ENCODE measurements around the gene ARHGAP26.

ARHGAP26 gene

DNA sequence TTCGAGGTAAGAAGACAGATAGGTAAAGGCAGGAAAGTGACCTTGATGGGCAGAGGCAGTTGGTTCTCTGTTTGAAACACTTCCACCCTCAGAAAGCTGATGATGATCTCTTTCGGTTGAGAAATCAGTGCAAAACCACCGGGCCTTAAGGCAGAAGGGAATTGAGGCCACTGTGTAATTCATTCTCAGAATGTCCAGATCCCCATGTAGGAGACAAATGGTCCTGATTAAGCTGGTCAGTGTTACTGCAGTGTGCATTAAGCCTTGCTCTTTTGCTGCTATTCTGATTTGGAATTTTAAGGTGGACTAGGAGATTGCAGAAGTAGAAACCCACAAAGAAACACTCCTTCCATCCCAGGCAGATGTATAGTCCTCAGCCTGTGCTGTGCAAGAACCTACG is 255.2 kb downstream of the ARHGAP26 start:
- DNase-seq, result no peak

DNA sequence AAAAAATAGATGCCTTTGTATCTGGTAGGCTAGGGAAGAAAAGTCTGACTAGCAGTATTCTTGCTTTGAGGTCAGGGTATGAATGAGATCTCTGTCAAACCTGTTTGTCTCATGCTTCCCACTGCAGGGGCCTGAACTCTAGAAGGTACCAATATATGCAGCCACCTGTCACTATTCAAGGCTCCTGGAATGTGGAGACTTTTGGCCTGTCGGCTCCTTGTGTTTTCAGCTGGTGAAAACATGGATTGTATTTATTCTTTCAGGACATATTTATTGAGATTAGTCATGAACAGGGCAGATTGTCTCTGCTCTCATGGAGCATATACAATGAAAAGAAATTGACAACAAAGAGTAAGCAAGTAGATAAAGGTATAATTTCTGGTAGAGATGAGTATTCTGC is 255.8 kb downstream of the ARHGAP26 start:
- no peak for DNase-seq

GRCh38 chr5:143026380-143026779 is 256.2 kb downstream of the ARHGAP26 start:
- no peak for DNase-seq

DNA sequence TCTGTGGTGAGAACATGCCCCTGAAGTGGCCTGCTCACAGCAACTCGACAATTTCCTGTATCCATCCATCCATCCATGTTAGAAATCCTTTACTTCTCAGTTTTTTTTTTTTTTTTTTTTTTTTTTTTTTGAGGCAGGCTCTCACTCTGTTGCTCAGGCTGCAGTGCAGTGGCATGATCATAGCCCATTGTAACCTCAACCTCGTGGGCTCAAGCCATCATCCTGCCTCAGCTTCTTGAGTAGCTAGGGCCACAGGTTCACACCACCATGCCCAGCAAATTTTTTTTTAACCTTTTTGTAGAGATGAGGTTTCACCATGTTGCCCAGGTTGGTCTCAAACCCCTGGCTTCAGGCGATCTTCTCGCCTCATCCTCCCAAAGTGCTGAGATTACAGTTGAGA is 259.1 kb downstream of the ARHGAP26 start:
- no peak for DNase-seq

- DNase-seq, result no peak
These were observed 260.2 kb downstream of the ARHGAP26 start for GRCh38 chr5:143030349-143030748.

GRCh38 chr5:143031781-143032580 is 261.8 kb downstream of the ARHGAP26 start:
- DNase-seq, result no peak

GRCh38 chr5:143032581-143032836 is 262.3 kb downstream of the ARHGAP26 start:
- DNase-seq, result no peak

DNA sequence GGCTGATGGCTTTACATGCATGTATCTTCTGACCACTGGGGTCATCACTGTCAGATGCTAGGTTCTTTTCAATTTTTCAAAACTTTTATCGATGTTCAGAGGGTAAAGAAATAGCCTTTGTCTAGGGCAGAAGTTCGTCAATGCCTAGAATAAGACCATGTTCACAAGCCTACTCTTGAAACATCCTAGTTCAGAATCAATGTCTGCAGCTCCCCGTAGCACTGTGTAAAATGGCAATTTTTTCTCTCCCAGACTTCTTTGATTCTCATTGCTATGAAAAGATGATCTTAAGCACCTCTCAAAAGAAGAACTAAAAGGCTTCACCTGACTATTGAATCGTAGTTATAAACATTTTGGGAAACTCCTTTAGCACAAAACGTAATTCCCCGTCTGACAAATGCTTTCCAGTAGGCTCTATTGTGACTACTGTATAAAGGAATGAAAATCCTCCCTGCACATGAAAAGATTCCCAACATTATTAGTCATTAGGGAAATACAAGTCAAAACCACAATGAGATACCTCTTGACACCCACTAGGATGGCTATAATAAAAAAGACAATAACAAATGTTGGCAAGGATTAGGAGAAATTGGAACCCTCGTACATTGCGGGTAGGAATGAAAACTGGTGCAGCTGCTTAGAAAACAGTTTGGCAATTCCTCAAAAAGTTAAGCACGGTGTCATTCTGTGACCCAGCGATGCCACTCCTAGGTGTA is 263.5 kb downstream of the ARHGAP26 start:
- DNase-seq, result no peak

DNA sequence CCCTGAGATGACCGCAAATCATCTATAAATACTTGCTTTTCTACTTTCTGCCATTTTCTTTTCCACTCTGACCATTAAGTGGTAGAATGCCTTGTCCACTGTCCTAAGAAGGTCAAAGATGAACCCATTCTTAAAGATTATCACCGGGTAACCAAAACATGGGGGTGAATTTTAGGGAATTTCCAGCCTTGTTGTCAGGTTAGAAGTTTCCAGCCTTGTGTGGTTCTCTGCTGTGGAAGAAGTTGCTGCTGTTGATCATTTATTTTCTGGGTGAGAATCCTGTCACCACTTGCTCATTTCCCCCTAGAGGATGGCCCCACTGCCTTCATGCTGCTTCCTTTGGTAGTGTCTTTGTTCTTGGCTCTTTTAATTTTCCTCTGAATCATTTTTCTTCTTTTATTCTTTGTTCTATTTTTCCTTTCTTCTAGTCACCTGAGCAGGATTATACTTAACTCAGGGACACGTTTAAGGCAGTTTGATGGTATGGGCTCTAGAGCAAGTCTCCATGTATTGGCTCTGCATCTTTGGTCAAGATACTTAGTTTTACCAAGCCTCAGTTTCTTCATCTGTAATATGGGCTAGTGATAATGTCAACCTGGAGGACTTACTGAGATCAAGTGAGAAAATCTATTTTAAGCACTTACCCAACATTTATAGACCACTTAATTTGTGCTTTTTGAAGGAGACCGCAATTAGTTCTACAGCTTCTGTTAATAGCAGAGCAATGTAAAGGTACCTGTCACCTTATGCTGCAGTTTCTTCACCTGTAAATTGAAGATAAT is 266.2 kb downstream of the ARHGAP26 start:
- DNase-seq, result no peak

DNA sequence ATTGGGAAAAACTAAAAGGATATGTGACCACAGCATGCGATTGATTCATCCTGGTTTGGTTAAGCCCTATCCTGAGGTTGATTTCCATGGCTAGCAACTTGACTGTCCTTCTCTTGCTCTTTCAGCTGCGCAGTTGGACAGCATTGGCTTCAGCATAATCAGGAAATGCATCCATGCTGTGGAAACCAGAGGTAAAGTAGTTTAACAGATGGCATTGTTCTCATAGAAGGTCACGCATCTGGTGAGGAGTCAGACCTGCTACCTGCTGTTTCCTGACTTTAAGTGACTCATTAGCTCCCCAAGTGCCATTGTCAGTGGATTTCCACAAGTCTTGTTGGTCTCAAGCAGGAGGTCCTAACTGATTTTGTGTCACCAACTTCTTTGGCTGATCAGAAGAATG is 266.9 kb downstream of the ARHGAP26 start:
- DNase-seq, result no peak

DNA sequence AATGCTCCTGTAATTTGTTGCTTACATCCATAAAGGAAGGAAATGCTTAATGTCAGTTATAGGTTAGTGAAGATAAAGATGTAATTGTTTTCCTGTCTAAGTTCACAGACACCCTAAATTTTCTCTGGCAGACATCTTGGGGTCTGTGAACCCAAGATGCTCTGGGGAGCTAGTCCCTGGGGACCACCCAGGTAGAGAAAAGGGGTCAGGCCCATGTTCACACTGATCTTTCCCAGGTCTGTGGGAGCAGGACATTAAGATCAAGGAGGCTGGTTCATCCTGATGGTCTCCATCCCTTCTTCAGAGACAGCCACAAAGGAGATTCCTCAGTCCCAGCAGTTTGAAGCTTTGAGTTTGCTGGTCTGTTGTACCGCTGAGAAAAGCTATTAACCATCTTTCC is 267.5 kb downstream of the ARHGAP26 start:
- no peak for DNase-seq

- no peak for DNase-seq
These were observed 270.4 kb downstream of the ARHGAP26 start for GRCh38 chr5:143040622-143041021.

DNA sequence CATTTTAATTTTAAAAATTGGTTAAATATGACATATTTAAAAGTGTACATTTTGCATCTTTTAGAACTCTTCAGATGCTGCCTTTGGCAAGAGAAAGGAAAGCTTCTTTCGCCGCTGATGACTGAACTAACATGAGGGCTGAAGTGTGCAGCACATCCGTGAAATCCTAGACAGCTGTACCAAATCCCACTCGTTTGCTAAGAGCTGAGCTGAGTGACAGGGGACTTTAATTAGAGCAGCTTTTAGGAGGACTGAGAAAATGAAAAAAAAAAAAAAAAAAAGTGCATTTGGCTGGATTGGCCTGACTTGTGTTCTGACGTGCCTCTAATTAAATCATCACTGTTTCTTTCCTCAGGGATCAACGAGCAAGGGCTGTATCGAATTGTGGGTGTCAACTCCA is 271.3 kb downstream of the ARHGAP26 start:
- no peak for DNase-seq

- no peak for DNase-seq
These were observed 272.0 kb downstream of the ARHGAP26 start for GRCh38 chr5:143041972-143042770.

DNA sequence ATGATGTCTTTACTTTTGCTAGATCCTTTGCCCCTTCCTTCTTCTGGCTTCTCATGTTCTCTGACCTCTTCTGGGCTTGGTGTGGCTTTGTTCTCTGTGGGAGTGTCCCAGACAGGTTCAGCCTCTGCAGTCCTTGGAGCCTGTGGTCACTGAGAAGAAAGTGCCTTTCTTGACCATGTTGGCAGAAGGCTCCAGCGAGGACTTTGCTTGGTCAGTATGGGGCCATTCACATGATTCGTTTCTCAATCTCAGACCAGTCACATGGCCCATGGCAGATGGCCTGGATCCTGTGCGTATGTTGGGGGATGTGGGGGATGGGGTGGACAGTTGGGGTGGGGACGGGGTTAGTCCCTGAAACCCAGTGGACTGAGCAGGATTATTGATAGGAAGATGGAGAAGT is 274.1 kb downstream of the ARHGAP26 start:
- no peak for DNase-seq

GRCh38 chr5:143045062-143045461 is 274.9 kb downstream of the ARHGAP26 start:
- DNase-seq, result no peak

DNA sequence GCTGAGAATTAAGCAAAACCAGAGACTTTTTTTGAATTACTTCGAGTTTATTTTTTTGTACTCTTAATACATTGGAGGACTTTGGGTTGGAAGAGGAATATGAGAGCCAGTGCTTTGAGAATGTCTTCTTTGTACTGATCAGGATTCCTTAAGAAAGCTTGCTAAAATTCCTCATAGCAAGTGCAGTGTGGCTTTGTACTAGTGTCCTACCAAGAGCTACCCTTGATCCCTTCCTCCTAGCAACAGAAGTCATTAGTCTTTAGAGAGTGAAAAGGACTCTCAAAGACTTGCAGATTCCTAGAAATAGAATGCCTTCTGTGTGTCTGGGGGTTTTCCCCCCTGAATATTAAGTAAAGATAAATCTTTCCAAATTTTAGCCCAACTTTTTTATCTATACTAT is 276.1 kb downstream of the ARHGAP26 start:
- DNase-seq, result no peak

DNA sequence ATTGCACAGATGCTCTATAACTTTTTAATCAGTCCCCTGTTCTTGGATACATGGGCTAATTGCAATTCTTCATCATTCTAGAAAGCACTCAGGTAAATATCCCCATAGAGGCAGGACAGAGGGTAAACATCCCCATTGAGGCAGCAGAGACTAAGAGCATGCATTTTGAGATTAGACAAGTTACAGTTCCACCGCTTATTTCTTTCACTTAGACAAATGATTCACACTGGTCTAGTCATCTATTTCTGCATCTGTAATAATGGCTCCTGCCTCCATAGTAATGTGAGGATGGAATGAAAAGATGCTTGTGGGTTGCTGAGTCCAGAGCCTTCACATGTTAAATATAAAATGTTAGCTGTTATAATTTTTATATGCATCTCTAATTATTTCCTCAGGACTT is 276.9 kb downstream of the ARHGAP26 start:
- DNase-seq, result no peak

DNA sequence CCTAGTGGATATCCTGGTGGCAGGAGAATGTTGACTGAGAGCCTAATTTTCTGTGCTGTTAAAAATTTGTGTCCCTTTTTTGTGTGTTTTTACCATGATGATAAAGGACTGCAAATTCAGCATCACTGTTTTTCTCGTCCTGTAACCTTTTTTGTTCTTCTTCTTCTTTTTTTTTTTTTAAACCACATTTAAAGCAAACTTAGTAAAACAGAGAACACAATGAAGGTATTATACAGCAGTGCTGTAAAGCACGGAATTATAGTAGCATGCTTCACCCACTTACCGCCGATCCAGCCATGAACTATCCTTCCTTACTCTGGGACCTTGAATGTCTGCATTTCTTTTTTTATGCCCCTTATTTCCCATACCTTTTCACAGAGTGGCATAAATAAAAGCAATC is 280.0 kb downstream of the ARHGAP26 start:
- no peak for DNase-seq

DNA sequence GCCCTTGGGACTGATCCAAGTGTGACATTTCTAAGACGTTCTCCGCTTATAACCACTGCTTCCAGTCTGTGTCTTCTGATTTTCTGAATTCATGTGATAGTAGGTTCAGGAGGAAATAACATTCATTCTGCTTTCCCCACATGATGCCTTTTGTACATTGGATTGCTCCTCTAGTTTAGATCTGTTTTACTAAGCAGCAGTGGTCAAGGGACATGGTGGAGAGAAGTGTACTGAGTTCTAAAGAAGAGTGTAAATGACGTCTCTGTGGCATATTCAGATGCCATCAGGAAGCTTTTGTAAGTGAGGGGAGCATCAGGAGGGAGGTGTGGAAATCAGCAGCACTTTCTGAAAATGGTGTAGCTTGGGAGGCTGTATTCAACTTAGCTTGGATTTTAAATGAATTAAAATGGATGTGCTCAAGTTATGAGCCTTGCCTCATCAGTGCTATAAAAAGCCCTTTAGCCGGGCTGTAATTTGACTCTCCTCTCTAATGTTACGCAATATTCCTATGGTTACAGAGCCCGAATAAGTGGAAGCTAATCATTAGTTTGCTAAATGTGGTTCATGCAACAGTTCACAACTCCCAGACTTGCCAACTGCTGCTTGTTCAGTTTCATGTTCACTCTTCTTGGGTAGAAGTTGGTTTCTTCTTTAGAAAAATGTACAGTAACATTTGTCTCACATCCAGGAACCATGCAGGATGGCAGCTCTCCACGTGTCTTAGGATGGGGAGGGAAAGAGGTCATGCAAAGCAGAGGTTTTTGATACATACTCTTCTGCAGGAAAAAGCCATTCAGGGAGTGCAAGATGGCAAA is 281.3 kb downstream of the ARHGAP26 start:
- DNase-seq, result no peak

DNA sequence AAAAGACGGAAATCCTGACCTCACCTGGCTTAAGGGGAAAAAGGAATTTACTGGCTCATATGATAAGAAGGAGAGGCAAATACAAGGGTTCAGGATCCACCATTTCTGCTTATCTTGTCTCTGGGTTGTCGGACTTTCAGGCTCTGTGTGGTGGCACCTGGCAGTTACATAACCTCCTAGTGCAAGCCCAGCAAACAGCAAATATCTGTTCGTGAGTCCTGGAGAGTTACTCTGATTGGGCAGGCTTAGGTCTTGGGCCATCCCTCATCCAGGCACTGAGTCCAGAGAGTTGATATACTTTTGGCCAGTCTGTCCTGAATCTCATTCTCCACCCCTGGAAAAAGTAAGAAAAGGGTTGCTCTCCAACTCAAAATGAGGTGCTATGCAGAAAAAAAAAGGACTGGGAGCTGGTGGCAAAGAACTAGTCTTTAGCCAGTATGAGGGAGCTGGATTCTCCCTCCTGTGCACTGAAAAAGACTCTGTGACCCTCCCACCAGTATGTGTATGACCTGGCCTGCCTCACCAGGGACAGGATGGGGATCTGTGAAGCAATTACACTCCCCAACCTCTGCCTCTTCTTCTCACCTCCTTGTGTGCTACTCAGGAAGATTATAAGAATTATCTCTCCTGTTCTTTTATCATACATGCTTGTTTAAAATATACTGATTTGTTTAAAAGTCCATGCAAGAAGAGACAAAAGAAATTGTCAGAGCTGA is 282.9 kb downstream of the ARHGAP26 start:
- DNase-seq, result no peak

GRCh38 chr5:143053780-143054179 is 283.6 kb downstream of the ARHGAP26 start:
- DNase-seq, result no peak
